ENCODE measurements around the gene NEUROG2. TPM values are rescaled to one million over a fixed set of nuclear protein-coding genes. Genes with fewer than 3 reads are reported as not detected.

The NEUROG2 gene
- total and polyA plus RNA-seq, 7 donors, result not detected

DNA sequence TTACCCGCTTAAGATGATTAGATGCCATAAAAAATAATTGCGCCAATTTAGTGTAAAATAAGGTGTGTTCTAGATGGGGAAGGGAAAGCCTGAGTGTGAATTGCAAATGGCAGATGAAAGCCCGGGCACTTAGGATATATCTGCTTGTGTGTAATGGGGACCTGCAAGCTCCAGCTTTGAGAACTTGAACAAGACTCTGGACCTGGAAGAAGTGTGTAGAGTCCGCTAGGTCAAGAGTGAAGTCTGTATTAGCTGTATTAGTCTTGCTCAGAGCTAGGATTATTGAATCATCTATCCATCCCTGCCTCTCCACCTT lies 4.2 kb downstream of the NEUROG2 start:
- Histone ChIP-seq H3K4me3 (no peak overlapping the region), H3K36me3 (ENCODE audit: insufficient read depth in 1 of 2, low read depth in 1 of 2) (no peaks in the 10 kb centered on the region), H3K9me3 (no peaks in the 10 kb centered on the region), H3K27ac (no peak overlapping the region), H3K4me1 (peaks cover 10% of the 10 kb centered on the region), H3K27me3 (ENCODE audit: insufficient read depth in 3 of 3, low read length in 2 of 3) (peaks cover under 1 to 99% (median 40%) of the 10 kb centered on the region in 3 donors)
- DNase-seq (no peak), ATAC-seq (no peak)
- WGBS, 3 donors, result 79 to 82% (median 81%) methylated on average over 4 of the region's 4 CpGs
- intact Hi-C loops (cut with DNase I), result no loop called here
- TF ChIP-seq, protein P1, sequence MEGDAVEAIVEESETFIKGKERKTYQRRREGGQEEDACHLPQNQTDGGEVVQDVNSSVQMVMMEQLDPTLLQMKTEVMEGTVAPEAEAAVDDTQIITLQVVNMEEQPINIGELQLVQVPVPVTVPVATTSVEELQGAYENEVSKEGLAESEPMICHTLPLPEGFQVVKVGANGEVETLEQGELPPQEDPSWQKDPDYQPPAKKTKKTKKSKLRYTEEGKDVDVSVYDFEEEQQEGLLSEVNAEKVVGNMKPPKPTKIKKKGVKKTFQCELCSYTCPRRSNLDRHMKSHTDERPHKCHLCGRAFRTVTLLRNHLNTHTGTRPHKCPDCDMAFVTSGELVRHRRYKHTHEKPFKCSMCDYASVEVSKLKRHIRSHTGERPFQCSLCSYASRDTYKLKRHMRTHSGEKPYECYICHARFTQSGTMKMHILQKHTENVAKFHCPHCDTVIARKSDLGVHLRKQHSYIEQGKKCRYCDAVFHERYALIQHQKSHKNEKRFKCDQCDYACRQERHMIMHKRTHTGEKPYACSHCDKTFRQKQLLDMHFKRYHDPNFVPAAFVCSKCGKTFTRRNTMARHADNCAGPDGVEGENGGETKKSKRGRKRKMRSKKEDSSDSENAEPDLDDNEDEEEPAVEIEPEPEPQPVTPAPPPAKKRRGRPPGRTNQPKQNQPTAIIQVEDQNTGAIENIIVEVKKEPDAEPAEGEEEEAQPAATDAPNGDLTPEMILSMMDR (IDR thresholded peaks at IDR 0.05), result no peak

DNA sequence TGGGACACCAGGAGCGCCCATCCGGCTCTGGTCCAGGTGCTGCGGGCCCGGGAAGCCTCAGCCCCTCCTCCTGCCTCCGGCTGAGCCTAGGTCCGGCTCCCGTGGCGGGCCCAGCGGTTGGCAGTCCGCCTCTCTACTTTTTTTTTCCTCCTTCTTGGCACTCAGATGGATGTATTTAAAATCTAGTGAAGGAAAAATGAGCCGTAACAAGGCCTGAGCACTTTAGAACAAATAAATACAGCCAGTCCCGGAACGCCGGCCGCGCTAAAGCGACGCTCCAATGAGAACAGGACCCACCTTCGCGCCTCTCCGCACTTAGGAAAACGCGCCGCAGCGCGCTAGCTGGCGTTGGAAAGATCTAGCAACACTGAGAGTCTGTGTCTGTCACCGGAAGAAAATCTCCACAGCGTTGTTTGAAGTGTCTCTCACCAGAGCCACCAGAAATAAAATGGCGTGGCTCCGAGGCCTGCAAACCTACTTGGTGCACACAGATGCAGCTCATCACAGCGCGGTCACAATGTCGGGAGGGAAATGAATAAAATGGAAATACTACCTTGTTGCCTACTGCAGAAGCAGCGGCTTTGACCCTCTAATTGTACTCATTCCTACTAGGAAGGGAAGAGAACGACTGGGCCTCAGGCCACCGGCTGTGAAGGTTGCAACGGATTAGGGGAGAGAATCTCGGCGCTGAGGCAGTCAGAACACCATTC lies 4.7 kb downstream of the NEUROG2 start:
- intact Hi-C loops (cut with DNase I), result no loop called here

DNA sequence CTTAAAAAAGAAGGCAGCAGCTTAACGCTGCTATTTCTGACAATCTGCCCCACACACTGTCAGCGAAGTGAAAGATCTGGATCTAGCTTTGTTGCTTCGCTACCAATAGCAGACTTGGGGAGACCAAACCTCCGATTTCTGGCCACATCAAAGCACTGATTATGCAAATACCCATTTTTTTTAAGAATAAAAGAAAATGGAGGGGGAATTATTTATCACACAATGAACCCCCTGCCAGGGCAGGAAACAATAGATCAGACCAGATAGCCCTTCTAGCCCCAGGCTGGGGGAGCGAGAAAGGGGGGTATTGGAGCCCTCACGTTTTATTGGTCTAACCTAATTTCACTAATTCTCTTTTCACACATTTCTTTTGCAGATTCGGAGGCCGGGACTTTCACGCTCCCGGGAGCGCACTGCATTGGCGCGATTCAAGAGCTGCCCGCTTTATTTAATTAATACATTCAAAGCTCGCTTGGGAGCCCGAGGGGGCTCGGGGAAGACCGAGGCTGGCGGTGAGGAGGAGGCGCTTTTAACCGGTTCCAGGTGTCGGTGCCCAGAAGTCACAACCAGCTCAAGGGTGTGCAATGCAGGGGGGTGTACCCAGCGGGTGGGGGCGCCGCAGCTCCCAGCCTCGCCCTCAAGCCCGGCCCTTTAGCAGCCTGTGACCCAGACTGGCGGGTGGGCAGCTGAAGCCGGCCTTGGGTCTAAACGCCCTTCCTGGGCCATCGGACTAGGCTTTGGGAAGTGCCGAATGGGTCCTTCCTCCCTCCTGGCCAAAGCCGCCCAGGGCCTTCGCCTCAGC lies 5.5 kb downstream of the NEUROG2 start:
- WGBS, 3 donors, result 6 to 14% (median 7%) methylated on average over 27 to 34 of the region's 34 CpGs
- DNase-seq (no peak), ATAC-seq (no peak)
- TF ChIP-seq, protein P1 (IDR thresholded peaks at IDR 0.05), result no peak
- intact Hi-C loops (cut with DNase I), result no loop called here
- H3K4me1 ChIP-seq, result peaks cover 5% of the 10 kb centered on the region
- H3K9me3 ChIP-seq, result no peaks in the 10 kb centered on the region
- no peaks in the 10 kb centered on the region for H3K36me3 ChIP-seq (ENCODE audit: insufficient read depth in 1 of 2, low read depth in 1 of 2)
- no peak overlapping the region for H3K27ac ChIP-seq
- peaks cover 5 to 99% (median 31%) of the 10 kb centered on the region in 3 donors for H3K27me3 ChIP-seq (ENCODE audit: insufficient read depth in 3 of 3, low read length in 2 of 3)
- peak overlapping the region; percentile 48 for H3K4me3 ChIP-seq

More for the DNA sequence above, 4.7 kb downstream of the NEUROG2 start:
- Histone ChIP-seq H3K36me3 (ENCODE audit: insufficient read depth in 1 of 2, low read depth in 1 of 2) (no peaks in the 10 kb centered on the region), H3K9me3 (no peaks in the 10 kb centered on the region), H3K27ac (no peak overlapping the region), H3K27me3 (ENCODE audit: insufficient read depth in 3 of 3, low read length in 2 of 3) (peaks cover 2 to 99% (median 36%) of the 10 kb centered on the region in 3 donors), H3K4me1 (peaks cover 5% of the 10 kb centered on the region), H3K4me3 (no peak overlapping the region)
- TF ChIP-seq, protein P1 (IDR thresholded peaks at IDR 0.05), result no peak
- WGBS, 3 donors, result 52 to 64% (median 56%) methylated on average over 40 of the region's 40 CpGs
- DNase-seq, result no peak
- ATAC-seq, result no peak

DNA sequence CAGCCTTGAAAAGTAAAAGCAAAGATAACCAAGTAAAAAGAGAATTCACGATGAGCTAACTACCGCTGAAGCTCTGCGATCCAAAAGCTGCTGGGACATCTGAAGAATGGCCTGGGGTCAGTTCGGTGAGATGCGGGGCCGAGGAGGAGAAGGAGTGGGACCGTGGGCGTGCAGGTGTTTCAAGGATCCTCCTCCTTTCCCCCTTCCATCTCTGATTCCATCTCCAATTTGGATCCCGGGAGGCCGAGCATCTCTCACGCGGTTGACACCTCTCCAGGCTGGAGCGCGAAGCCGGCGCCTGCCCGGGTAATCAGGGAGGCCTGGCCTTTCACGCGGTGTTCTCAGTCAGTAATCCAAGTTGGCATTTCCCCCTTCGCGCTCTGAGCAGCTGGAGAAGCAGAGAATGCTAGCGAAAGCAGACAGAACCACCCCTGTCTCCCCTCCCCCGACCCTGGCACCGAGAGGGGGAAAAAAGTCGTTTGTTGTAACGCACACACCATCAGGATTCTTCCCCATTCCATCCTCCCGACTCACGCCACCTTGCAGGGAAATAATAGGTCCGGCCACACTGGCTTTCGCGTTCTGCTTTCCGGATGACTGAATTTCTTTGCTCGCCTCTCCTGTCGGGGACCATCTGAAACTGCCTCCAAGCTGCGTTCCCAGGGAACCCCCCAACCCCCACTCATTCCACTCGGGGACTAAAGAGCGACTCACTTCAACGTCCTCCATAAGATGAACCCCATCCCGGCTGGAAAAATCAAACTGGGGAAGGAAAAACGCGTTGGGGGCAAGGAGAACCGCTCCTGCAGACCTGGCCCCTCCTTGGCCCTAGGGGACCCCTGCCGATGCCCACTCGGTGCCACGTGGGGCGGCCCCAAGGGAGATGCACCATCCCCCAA lies 6.5 kb downstream of the NEUROG2 start:
- Histone ChIP-seq H3K9me3 (no peaks in the 10 kb centered on the region), H3K4me1 (peaks cover 5% of the 10 kb centered on the region), H3K27me3 (ENCODE audit: insufficient read depth in 3 of 3, low read length in 2 of 3) (peaks cover 7 to 96% (median 29%) of the 10 kb centered on the region in 3 donors), H3K36me3 (ENCODE audit: insufficient read depth in 1 of 2, low read depth in 1 of 2) (no peaks in the 10 kb centered on the region), H3K27ac (no peak overlapping the region), H3K4me3 (peak overlapping the region; percentile 48)
- DNase-seq (no peak), ATAC-seq (peak in 1 of 4 donors; percentile 55)
- 4 to 5% (median 5%) methylated on average over 46 of the region's 46 CpGs for WGBS, 3 donors
- intact Hi-C loops (cut with DNase I), result no loop called here
- TF ChIP-seq, protein P1 (IDR thresholded peaks at IDR 0.05), result no peak

Measured in psoas muscle (tissue), 8 donors.